ENCODE measurements around the gene RUBCNL. TPM values are rescaled to one million over a fixed set of nuclear protein-coding genes. Genes with fewer than 3 reads are reported as not detected.

RUBCNL gene
- total and polyA plus RNA-seq, 2 experiments from 2014 or later, result 0.44 to 1.0 TPM

GRCh38 chr13:46295491-46296114 lies 91.4 kb downstream of the RUBCNL start:
- H3K4me3 ChIP-seq, result no peak overlapping the region
- H3K4me1 ChIP-seq (ENCODE audit: insufficient read depth), result peaks cover 7% of the 10 kb centered on the region
- H3K79me2 ChIP-seq, result no peaks in the 10 kb centered on the region
- TF ChIP-seq EZH2 (IDR thresholded peaks at IDR 0.05; ENCODE audit: borderline replicate concordance), result no peak
- H2AFZ ChIP-seq, result no peak overlapping the region
- H3K9me3 ChIP-seq (ENCODE audit: low read depth), result no peaks in the 10 kb centered on the region
- DNase-seq (ENCODE audit: low spot score), result no peak
- no peaks in the 10 kb centered on the region for H4K20me1 ChIP-seq (ENCODE audit: insufficient read depth, poor library complexity, severe bottlenecking)
- 78% methylated on average over 7 of the region's 7 CpGs for WGBS (ENCODE audit: low lambda C conversion rate, missing lambda C conversion rate)
- no peaks in the 10 kb centered on the region for H3K9me2 ChIP-seq (replicated peaks; ENCODE audit: insufficient read depth)
- H3K27me3 ChIP-seq, result no peaks in the 10 kb centered on the region
- no peaks in the 10 kb centered on the region for H3K36me3 ChIP-seq (replicated peaks; ENCODE audit: insufficient read depth, low read depth)
- H3K27ac ChIP-seq, result no peak overlapping the region
- no peak overlapping the region for H3K4me2 ChIP-seq

GRCh38 chr13:46293436-46293835 lies 93.6 kb downstream of the RUBCNL start:
- Histone ChIP-seq H3K27me3 (no peaks in the 10 kb centered on the region), H3K9me3 (ENCODE audit: low read depth) (no peaks in the 10 kb centered on the region), H3K4me2 (no peak overlapping the region), H2AFZ (no peak overlapping the region), H3K36me3 (replicated peaks; ENCODE audit: insufficient read depth, low read depth) (no peaks in the 10 kb centered on the region), H3K4me1 (ENCODE audit: insufficient read depth) (peaks cover 7% of the 10 kb centered on the region), H3K4me3 (no peak overlapping the region), H3K27ac (no peak overlapping the region), H4K20me1 (ENCODE audit: insufficient read depth, poor library complexity, severe bottlenecking) (no peaks in the 10 kb centered on the region), H3K79me2 (no peaks in the 10 kb centered on the region), H3K9me2 (replicated peaks; ENCODE audit: insufficient read depth) (no peaks in the 10 kb centered on the region)
- no peak for DNase-seq (ENCODE audit: low spot score)
- TF ChIP-seq EZH2 (IDR thresholded peaks at IDR 0.05; ENCODE audit: borderline replicate concordance), result no peak
- TF ChIP-seq EZH2phosphoT487 (IDR thresholded peaks at IDR 0.05; ENCODE audit: low read depth, severe bottlenecking, unreplicated experiment), result no peak
- no peak for TF ChIP-seq CTCF (IDR thresholded peaks at IDR 0.05; ENCODE audit: poor library complexity)
- 72% methylated on average over 3 of the region's 3 CpGs for WGBS (ENCODE audit: low lambda C conversion rate, missing lambda C conversion rate)

Small RNA genes lying within 50 kb of the gene (small RNA-seq; reads per million reads assigned to genes)
- gene RNU2-6P, result 2.4 reads per million, percentile 89 among the genes with 10 or more reads in this experiment
- gene RNU6-68P, result not detected

Other genes with a start within 250 kb of the RUBCNL start
- 30.6 and 31.5 TPM in 2 replicates for gene LCP1, start 205.1 kb downstream of the RUBCNL start, total RNA-seq
- gene LCP1, start 205.1 kb downstream of the RUBCNL start, polyA plus RNA-seq, result 17.7 and 18.9 TPM in 2 replicates
- gene LRRC63, start 175.3 kb downstream of the RUBCNL start, total RNA-seq, result 0.68 TPM in 1 of 2 replicates, not detected in the other
- gene LRRC63, start 175.3 kb downstream of the RUBCNL start, polyA plus RNA-seq, result 0.21 TPM in 1 of 2 replicates, not detected in the other
- 14.1 and 16.3 TPM in 2 replicates for gene LRCH1, start 165.9 kb upstream of the RUBCNL start, total RNA-seq
- 5.0 and 5.7 TPM in 2 replicates for gene LRCH1, start 165.9 kb upstream of the RUBCNL start, polyA plus RNA-seq